ENCODE results near the gene C6orf136. TPM values are rescaled to one million over a fixed set of nuclear protein-coding genes. Genes with fewer than 3 reads are reported as not detected.
"Not testable (repeated sequence)": the region's sequence is repeated elsewhere in the genome, so short reads cannot be mapped to it uniquely, and the experiment has no call there.

Gene C6orf136
- total RNA-seq, 4 donors from 2014 or later, result 10.0 to 31.3 (median 15.5) TPM

GRCh38 chr6:30654798-30655742 lies 8.1 kb downstream of the C6orf136 start:
- Histone ChIP-seq H3K36me3 (peaks cover 98% of the 10 kb centered on the region), H3K27me3 (no peaks in the 10 kb centered on the region), H3K27ac (no peak overlapping the region), H3K4me3 (no peak overlapping the region), H3K4me1 (no peaks in the 10 kb centered on the region), H3K9me3 (no peaks in the 10 kb centered on the region)
- TF ChIP-seq EP300 (IDR thresholded peaks at IDR 0.05) (no peak), POLR2AphosphoS5 (IDR thresholded peaks at IDR 0.05) (no peak), POLR2A (IDR thresholded peaks at IDR 0.05) (no peak), CTCF (IDR thresholded peaks at IDR 0.05) (no peak)
- DNase-seq (ENCODE audit: low spot score in 2 of 2), result no peak
- 91% methylated on average over 19 of the region's 19 CpGs for WGBS

- TF ChIP-seq EP300 (IDR thresholded peaks at IDR 0.05), result no peak
- TF ChIP-seq CTCF (IDR thresholded peaks at IDR 0.05), result no peak
- TF ChIP-seq POLR2A (IDR thresholded peaks at IDR 0.05), result no peak
- TF ChIP-seq POLR2AphosphoS5 (IDR thresholded peaks at IDR 0.05), result no peak
- no peaks in the 10 kb centered on the region for H3K4me1 ChIP-seq
- H3K36me3 ChIP-seq, result peaks cover 100% of the 10 kb centered on the region
- no peak overlapping the region for H3K4me3 ChIP-seq
- H3K9me3 ChIP-seq, result no peaks in the 10 kb centered on the region
- no peak for DNase-seq (ENCODE audit: low spot score in 2 of 2)
- WGBS, result 97% methylated on average over 3 of the region's 3 CpGs
- no peaks in the 10 kb centered on the region for H3K27me3 ChIP-seq
- H3K27ac ChIP-seq, result no peak overlapping the region
These were observed 8.8 kb downstream of the C6orf136 start for GRCh38 chr6:30655743-30656094.

GRCh38 chr6:30656513-30656912 lies 9.6 kb downstream of the C6orf136 start:
- H3K27ac ChIP-seq, result no peak overlapping the region
- H3K4me3 ChIP-seq, result no peak overlapping the region
- no peaks in the 10 kb centered on the region for H3K27me3 ChIP-seq
- no peak for TF ChIP-seq POLR2AphosphoS5 (IDR thresholded peaks at IDR 0.05)
- TF ChIP-seq CTCF (IDR thresholded peaks at IDR 0.05), result no peak
- TF ChIP-seq POLR2A (IDR thresholded peaks at IDR 0.05), result no peak
- TF ChIP-seq EP300 (IDR thresholded peaks at IDR 0.05), result no peak
- peaks cover 100% of the 10 kb centered on the region for H3K36me3 ChIP-seq
- WGBS, result 60% methylated on average over 7 of the region's 7 CpGs
- no peaks in the 10 kb centered on the region for H3K9me3 ChIP-seq
- no peaks in the 10 kb centered on the region for H3K4me1 ChIP-seq
- no peak for DNase-seq (ENCODE audit: low spot score in 2 of 2)

GRCh38 chr6:30657454-30657853 lies 10.5 kb downstream of the C6orf136 start:
- TF ChIP-seq CTCF (IDR thresholded peaks at IDR 0.05) (no peak), EP300 (IDR thresholded peaks at IDR 0.05) (no peak), POLR2A (IDR thresholded peaks at IDR 0.05) (no peak), POLR2AphosphoS5 (IDR thresholded peaks at IDR 0.05) (no peak)
- H3K36me3 ChIP-seq, result peaks cover 100% of the 10 kb centered on the region

GRCh38 chr6:30657922-30658321 lies 11.0 kb downstream of the C6orf136 start:
- not testable (repeated sequence) for H3K27ac ChIP-seq; DNase-seq (ENCODE audit: low spot score in 2 of 2); H3K27me3 ChIP-seq; H3K4me1 ChIP-seq; H3K9me3 ChIP-seq; H3K4me3 ChIP-seq
- 93% methylated on average over 5 of the region's 5 CpGs for WGBS
- peaks cover 100% of the 10 kb centered on the region for H3K36me3 ChIP-seq

More at GRCh38 chr6:30657454-30657853, 10.5 kb downstream of the C6orf136 start:
- Histone ChIP-seq H3K9me3 (no peaks in the 10 kb centered on the region), H3K4me3 (no peak overlapping the region), H3K27me3 (no peaks in the 10 kb centered on the region), H3K4me1 (no peaks in the 10 kb centered on the region), H3K27ac (no peak overlapping the region)
- no peak for DNase-seq (ENCODE audit: low spot score in 2 of 2)
